ENCODE measurements around the gene SLC26A6. TPM values are rescaled to one million over a fixed set of nuclear protein-coding genes. Genes with fewer than 3 reads are reported as not detected.
A peak's percentile ranks its signal among the peaks of the same experiment; 100 is the strongest.

SLC26A6 gene
- total RNA-seq, 1 donor from 2014 or later, result 28.1 TPM

DNA sequence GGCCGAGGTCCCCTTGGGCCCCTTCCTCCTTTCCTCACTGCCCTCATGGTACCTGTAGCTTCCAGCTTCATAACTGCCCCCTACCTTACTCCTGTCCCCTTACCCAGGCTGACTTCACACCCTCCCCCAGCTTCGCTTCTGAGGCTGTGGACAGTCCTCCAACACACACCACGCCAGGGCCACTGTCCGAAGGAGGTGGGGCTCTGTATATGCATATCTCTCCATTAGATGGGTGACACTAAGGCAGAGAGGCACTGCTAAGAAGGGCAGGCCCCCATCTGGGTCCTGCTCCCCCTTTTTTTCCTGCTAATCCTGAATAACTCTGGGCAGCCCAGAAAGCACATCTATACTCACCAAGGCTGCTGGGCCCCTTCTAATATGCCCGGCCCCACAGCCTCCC, 39.1 kb downstream of the SLC26A6 start:
- Histone ChIP-seq H3K4me1 (peaks cover 24 to 50% of the 10 kb centered on the region in 2 donors), H3K27ac (peak overlapping the region; percentile 94 to 95), H3K9me3 (no peaks in the 10 kb centered on the region), H3K36me3 (peaks cover 21 to 30% of the 10 kb centered on the region in 2 donors), H3K4me3 (no peak overlapping the region), H3K27me3 (no peaks in the 10 kb centered on the region)
- TF ChIP-seq, protein P1, sequence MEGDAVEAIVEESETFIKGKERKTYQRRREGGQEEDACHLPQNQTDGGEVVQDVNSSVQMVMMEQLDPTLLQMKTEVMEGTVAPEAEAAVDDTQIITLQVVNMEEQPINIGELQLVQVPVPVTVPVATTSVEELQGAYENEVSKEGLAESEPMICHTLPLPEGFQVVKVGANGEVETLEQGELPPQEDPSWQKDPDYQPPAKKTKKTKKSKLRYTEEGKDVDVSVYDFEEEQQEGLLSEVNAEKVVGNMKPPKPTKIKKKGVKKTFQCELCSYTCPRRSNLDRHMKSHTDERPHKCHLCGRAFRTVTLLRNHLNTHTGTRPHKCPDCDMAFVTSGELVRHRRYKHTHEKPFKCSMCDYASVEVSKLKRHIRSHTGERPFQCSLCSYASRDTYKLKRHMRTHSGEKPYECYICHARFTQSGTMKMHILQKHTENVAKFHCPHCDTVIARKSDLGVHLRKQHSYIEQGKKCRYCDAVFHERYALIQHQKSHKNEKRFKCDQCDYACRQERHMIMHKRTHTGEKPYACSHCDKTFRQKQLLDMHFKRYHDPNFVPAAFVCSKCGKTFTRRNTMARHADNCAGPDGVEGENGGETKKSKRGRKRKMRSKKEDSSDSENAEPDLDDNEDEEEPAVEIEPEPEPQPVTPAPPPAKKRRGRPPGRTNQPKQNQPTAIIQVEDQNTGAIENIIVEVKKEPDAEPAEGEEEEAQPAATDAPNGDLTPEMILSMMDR (IDR thresholded peaks at IDR 0.05), result no peak
- no peak for DNase-seq (ENCODE audit: low spot score in 2 of 2)
- intact Hi-C loops (cut with DNase I), result loop anchor here (5.0 kb wide), 1 partner anchor 41 kb away; the partner anchor contains the start of gene SLC26A6

GRCh38 chr3:48595526-48596121, 39.6 kb downstream of the SLC26A6 start:
- peaks cover 16 to 25% of the 10 kb centered on the region in 2 donors for H3K36me3 ChIP-seq
- TF ChIP-seq, protein P1 (IDR thresholded peaks at IDR 0.05), result no peak
- H3K27me3 ChIP-seq, result no peaks in the 10 kb centered on the region
- peak overlapping the region; percentile 94 to 95 for H3K27ac ChIP-seq
- H3K4me3 ChIP-seq, result peak overlapping the region; percentile 44 to 73
- intact Hi-C loops (cut with DNase I), result loop anchor here (1.0 to 5.0 kb wide), 3 partner anchors 23 to 42 kb away; partner anchors contain the start of gene SLC26A6
- DNase-seq (ENCODE audit: low spot score in 2 of 2), result peak; percentile 66 to 91
- no peaks in the 10 kb centered on the region for H3K9me3 ChIP-seq
- H3K4me1 ChIP-seq, result peaks cover 24 to 50% of the 10 kb centered on the region in 2 donors

DNA sequence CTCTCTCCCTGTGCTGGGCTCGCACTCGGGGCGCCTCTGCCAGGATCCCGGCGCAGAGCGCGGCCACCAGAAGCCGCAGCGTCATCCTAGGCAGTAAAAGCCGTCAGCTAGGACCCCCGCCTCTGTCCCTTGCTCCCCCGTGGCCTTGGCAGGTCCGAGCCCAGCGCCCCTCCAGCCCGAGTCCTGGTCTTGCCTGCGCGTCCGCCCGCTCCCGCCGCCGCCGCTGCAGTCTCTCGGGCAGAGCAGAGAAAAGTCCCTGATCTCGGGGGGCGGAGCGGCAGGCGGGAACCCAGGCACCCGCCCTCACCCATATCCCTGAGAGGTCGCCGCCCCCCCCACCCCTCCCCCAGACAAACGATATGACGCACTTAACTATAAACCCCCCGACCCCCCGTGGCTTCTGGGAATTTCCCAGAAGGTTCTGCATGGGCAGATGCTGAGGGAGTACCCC, 40.2 kb downstream of the SLC26A6 start, which contains the start of gene COL7A1:
Gene COL7A1, minus strand, starts transcription at position 255 of the 451 bp plus-strand sequence. Its CDS starts 170 bp downstream, at position 85.
- TF ChIP-seq, protein P1 (IDR thresholded peaks at IDR 0.05), result no peak
- H3K27me3 ChIP-seq, result no peaks in the 10 kb centered on the region
- DNase-seq (ENCODE audit: low spot score in 2 of 2), result no peak
- H3K27ac ChIP-seq, result peak within 1 kb of the TSS; percentile 94 to 95
- H3K9me3 ChIP-seq, result no peaks in the 10 kb centered on the region
- intact Hi-C loops (cut with DNase I), result loop anchor here (1.0 to 5.0 kb wide), 3 partner anchors 23 to 42 kb away; partner anchors contain the start of gene SLC26A6
- H3K36me3 ChIP-seq, result peaks cover 11 to 20% of the 10 kb centered on the region in 2 donors
- peaks cover 24 to 45% of the 10 kb centered on the region in 2 donors for H3K4me1 ChIP-seq
- peak within 1 kb of the TSS; percentile 44 to 73 for H3K4me3 ChIP-seq

GRCh38 chr3:48594417-48595049, 40.7 kb downstream of the SLC26A6 start:
- Histone ChIP-seq H3K4me1 (peaks cover 18 to 39% of the 10 kb centered on the region in 2 donors), H3K27me3 (no peaks in the 10 kb centered on the region), H3K36me3 (peaks cover 5 to 14% of the 10 kb centered on the region in 2 donors), H3K9me3 (no peaks in the 10 kb centered on the region), H3K4me3 (peak overlapping the region; percentile 44 to 73), H3K27ac (peak overlapping the region in 1 of 2 donors; percentile 94)
- DNase-seq (ENCODE audit: low spot score in 2 of 2), result no peak
- intact Hi-C loops (cut with DNase I), result loop anchor here (1.0 to 5.0 kb wide), 3 partner anchors 24 to 43 kb away; partner anchors contain the start of gene SLC26A6
- TF ChIP-seq, protein P1 (IDR thresholded peaks at IDR 0.05), result no peak

DNA sequence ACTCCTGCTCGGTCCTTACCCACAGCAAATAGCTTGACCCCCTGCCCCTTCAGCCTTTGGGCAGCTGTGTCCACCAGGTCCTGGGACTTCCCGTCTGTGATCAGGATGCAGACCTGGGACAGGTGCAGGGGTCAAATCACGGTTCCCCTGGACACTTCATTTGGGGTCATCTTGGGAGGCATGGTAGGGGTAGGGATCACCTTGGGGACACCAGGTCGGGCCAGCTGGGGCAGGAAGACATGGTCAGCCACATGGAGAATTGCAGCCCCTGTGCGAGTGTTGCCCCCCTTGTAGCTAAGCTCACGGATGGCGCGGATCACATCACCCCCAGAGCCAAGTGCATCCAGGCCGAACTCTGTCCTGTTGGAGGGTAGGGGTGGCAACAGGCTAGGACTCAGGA, 41.9 kb downstream of the SLC26A6 start:
- H3K4me1 ChIP-seq, result peaks cover 9 to 27% of the 10 kb centered on the region in 2 donors

More for the DNA sequence above, 41.9 kb downstream of the SLC26A6 start:
- no peak overlapping the region for H3K27ac ChIP-seq
- intact Hi-C loops (cut with DNase I), result no loop called here
- no peaks in the 10 kb centered on the region for H3K9me3 ChIP-seq
- TF ChIP-seq, protein P1 (IDR thresholded peaks at IDR 0.05), result no peak
- no peak for DNase-seq (ENCODE audit: low spot score in 2 of 2)
- peaks cover 0 to 6% of the 10 kb centered on the region in 2 donors for H3K36me3 ChIP-seq
- H3K4me3 ChIP-seq, result no peak overlapping the region
- H3K27me3 ChIP-seq, result no peaks in the 10 kb centered on the region
